Esophagus squamous epithelium (tissue), 4 donors: ENCODE results near the gene SEC31A.

Source experiments
- POLR2A ChIP-seq, 4 donors: fragments of 450-650 bp; IDR thresholded peaks; one replicate each; pipeline ENCODE4 v1.6.1; 2017; ENCODE audit warnings: antibody characterized with exemption in 4 of 4, mild to moderate bottlenecking in 4 of 4, moderate library complexity in 3 of 4
- TF ChIP-seq, protein P1 (sequence below), 6 experiments: fragments of 450-650 bp in 4 of 6; fragments of 200-600 bp in 2 of 6; sonication (generic) in 2 of 6; IDR thresholded peaks; one replicate each; pipeline ENCODE4 v1.5.1; 2016 to 2019; ENCODE audit warnings: antibody characterized with exemption in 6 of 6, mild to moderate bottlenecking in 4 of 6, moderate library complexity in 4 of 6

GRCh38 chr4:82921795-82922194 lies 30.8 kb upstream of the SEC31A start:
- TF ChIP-seq, protein P1, sequence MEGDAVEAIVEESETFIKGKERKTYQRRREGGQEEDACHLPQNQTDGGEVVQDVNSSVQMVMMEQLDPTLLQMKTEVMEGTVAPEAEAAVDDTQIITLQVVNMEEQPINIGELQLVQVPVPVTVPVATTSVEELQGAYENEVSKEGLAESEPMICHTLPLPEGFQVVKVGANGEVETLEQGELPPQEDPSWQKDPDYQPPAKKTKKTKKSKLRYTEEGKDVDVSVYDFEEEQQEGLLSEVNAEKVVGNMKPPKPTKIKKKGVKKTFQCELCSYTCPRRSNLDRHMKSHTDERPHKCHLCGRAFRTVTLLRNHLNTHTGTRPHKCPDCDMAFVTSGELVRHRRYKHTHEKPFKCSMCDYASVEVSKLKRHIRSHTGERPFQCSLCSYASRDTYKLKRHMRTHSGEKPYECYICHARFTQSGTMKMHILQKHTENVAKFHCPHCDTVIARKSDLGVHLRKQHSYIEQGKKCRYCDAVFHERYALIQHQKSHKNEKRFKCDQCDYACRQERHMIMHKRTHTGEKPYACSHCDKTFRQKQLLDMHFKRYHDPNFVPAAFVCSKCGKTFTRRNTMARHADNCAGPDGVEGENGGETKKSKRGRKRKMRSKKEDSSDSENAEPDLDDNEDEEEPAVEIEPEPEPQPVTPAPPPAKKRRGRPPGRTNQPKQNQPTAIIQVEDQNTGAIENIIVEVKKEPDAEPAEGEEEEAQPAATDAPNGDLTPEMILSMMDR (IDR thresholded peaks at IDR 0.05): no peak
- TF ChIP-seq POLR2A (IDR thresholded peaks at IDR 0.05): no peak
